ENCODE data around the gene AUTS2. TPM values are rescaled to one million over a fixed set of nuclear protein-coding genes. Genes with fewer than 3 reads are reported as not detected.

AUTS2 gene
- total RNA-seq, 1 experiment from 2014 or later: not detected

- BruUV-seq (replicated peaks): no TSS peak
- H3K4me1 Mint-ChIP-seq (ENCODE audit: low read depth, unreplicated experiment): no peaks in the 10 kb centered on the region
- H3K9me3 Mint-ChIP-seq (ENCODE audit: low read depth, unreplicated experiment): peaks cover 2% of the 10 kb centered on the region
- no peak overlapping the region for H3K4me3 Mint-ChIP-seq (ENCODE audit: low read depth, unreplicated experiment)
- TF ChIP-seq, protein P1, sequence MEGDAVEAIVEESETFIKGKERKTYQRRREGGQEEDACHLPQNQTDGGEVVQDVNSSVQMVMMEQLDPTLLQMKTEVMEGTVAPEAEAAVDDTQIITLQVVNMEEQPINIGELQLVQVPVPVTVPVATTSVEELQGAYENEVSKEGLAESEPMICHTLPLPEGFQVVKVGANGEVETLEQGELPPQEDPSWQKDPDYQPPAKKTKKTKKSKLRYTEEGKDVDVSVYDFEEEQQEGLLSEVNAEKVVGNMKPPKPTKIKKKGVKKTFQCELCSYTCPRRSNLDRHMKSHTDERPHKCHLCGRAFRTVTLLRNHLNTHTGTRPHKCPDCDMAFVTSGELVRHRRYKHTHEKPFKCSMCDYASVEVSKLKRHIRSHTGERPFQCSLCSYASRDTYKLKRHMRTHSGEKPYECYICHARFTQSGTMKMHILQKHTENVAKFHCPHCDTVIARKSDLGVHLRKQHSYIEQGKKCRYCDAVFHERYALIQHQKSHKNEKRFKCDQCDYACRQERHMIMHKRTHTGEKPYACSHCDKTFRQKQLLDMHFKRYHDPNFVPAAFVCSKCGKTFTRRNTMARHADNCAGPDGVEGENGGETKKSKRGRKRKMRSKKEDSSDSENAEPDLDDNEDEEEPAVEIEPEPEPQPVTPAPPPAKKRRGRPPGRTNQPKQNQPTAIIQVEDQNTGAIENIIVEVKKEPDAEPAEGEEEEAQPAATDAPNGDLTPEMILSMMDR (IDR thresholded peaks at IDR 0.05; ENCODE audit: unreplicated experiment): no peak
- H3K27me3 Mint-ChIP-seq (ENCODE audit: unreplicated experiment): no peaks in the 10 kb centered on the region
- DNase-seq: no peak
- no peak overlapping the region for H3K27ac Mint-ChIP-seq (ENCODE audit: unreplicated experiment)
- H3K36me3 Mint-ChIP-seq (ENCODE audit: insufficient read depth, unreplicated experiment): no peaks in the 10 kb centered on the region
- CTCF ChIA-PET: no interaction called here
- intact Hi-C loops (cut with micrococcal nuclease; ENCODE audit: unreplicated experiment): no loop called here
These were observed 665.4 kb downstream of the AUTS2 start for GRCh38 chr7:70263471-70264255.

DNA sequence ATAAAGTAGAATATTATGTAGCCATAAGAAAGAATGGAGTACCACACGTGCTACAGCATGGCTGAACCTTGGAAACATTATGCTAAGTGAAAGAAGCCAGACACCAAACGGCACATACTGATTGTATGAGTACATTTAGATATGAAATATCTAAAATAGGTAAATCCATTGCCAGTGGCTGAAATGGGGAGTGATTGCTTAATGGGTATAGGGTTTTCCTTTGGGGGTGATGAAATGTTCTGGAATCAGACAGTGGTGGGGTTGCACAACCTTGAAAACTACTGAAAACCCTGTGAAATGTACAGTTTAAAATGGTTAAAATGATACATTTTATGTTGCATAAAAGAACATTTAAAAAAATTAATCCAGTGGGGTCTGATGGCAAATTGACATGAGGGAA, 667.9 kb downstream of the AUTS2 start:
- Mint-ChIP-seq H3K27ac (ENCODE audit: unreplicated experiment) (no peak overlapping the region), H3K9me3 (ENCODE audit: low read depth, unreplicated experiment) (peaks cover 2% of the 10 kb centered on the region), H3K36me3 (ENCODE audit: insufficient read depth, unreplicated experiment) (no peaks in the 10 kb centered on the region), H3K27me3 (ENCODE audit: unreplicated experiment) (no peaks in the 10 kb centered on the region), H3K4me1 (ENCODE audit: low read depth, unreplicated experiment) (no peaks in the 10 kb centered on the region), H3K4me3 (ENCODE audit: low read depth, unreplicated experiment) (no peak overlapping the region)
- DNase-seq: no peak
- TF ChIP-seq, protein P1 (IDR thresholded peaks at IDR 0.05; ENCODE audit: unreplicated experiment): no peak
- intact Hi-C loops (cut with micrococcal nuclease; ENCODE audit: unreplicated experiment): no loop called here
- no TSS peak for BruUV-seq (replicated peaks)
- CTCF ChIA-PET: no interaction called here

DNA sequence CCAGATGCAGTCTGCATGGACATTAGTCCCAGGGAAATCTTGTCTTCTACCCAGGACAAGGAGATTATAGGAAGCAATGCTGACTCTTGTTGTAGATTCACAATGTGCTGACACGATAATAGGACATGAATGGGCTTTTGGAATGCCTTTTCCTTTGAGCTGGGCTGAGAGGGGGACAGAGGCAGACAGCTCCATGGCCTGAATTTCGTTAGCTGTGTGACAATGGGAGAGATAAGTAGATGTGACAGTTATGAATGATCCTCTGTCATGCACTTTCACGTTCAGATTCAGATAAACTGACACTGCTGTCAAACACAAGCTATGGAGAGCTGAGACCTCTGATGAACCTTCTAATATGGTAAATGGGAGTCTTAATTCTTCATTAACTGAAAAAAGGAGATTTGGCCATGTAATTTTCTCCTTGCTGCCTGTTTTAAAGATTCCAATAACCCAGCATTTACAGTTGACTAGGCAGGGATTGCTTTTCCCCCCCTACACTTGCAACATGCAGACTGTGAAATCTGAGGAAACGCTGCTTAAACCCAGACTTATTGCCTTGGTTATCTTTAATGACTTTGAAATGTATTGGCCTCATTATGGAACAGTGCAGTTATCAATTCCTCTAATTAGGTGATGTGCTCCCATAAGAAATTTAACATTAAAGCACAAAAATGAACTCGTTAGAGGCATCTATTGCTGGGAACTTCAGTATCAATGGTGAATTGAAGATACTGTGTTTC, 669.3 kb downstream of the AUTS2 start:
- H3K4me3 Mint-ChIP-seq (ENCODE audit: low read depth, unreplicated experiment): no peak overlapping the region
- peaks cover 2% of the 10 kb centered on the region for H3K9me3 Mint-ChIP-seq (ENCODE audit: low read depth, unreplicated experiment)
- no peaks in the 10 kb centered on the region for H3K4me1 Mint-ChIP-seq (ENCODE audit: low read depth, unreplicated experiment)
- no TSS peak for BruUV-seq (replicated peaks)
- no peaks in the 10 kb centered on the region for H3K27me3 Mint-ChIP-seq (ENCODE audit: unreplicated experiment)
- CTCF ChIA-PET: no interaction called here
- H3K36me3 Mint-ChIP-seq (ENCODE audit: insufficient read depth, unreplicated experiment): no peaks in the 10 kb centered on the region
- H3K27ac Mint-ChIP-seq (ENCODE audit: unreplicated experiment): no peak overlapping the region
- TF ChIP-seq, protein P1 (IDR thresholded peaks at IDR 0.05; ENCODE audit: unreplicated experiment): no peak
- no peak for DNase-seq
- intact Hi-C loops (cut with micrococcal nuclease; ENCODE audit: unreplicated experiment): no loop called here

DNA sequence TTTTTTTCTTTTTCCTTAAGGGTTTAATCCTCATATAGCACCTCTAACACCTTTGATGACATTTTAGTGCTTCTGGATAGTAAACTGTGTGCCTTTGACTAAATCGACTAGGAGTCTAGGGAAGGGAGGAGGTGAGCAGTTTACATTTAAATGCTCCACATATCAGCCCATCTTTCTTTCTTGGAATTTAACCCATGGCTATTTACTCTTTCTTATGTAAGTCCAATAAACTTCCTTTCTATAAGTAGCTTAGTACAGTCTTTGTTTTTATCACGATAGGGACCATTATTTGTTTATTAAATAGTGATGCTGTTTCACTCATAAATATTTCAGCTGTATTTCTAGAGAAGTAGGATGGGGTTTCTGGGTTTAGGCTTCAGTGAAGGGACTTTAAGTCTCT, 669.9 kb downstream of the AUTS2 start:
- Mint-ChIP-seq H3K4me1 (ENCODE audit: low read depth, unreplicated experiment) (no peaks in the 10 kb centered on the region), H3K27me3 (ENCODE audit: unreplicated experiment) (no peaks in the 10 kb centered on the region), H3K27ac (ENCODE audit: unreplicated experiment) (no peak overlapping the region), H3K36me3 (ENCODE audit: insufficient read depth, unreplicated experiment) (no peaks in the 10 kb centered on the region), H3K4me3 (ENCODE audit: low read depth, unreplicated experiment) (no peak overlapping the region), H3K9me3 (ENCODE audit: low read depth, unreplicated experiment) (peaks cover 2% of the 10 kb centered on the region)
- no TSS peak for BruUV-seq (replicated peaks)
- intact Hi-C loops (cut with micrococcal nuclease; ENCODE audit: unreplicated experiment): no loop called here
- CTCF ChIA-PET: no interaction called here
- DNase-seq: no peak
- TF ChIP-seq, protein P1 (IDR thresholded peaks at IDR 0.05; ENCODE audit: unreplicated experiment): no peak
